22Rv1 (cell line): Measurements from ENCODE around the gene MIB2.

ENCODE experiments used
- CTCF ChIP-seq: fragments of 450-650 bp; IDR thresholded peaks from 2 replicates; pipeline ENCODE4 v1.5.1; 2017; ENCODE audit warnings: mild to moderate bottlenecking
- ZFX ChIP-seq: fragments of 450-650 bp; IDR thresholded peaks from 2 replicates; pipeline ENCODE4 v1.6.1; 2017; ENCODE audit warnings: antibody characterized with exemption, borderline replicate concordance

- TF ChIP-seq CTCF, result no peak
- no peak for TF ChIP-seq ZFX
These were observed 18.6 kb upstream of the MIB2 start for GRCh38 chr1:1596493-1597274.
